Activated naive CD4-positive, alpha-beta T cell (primary cell): ENCODE measurements around the gene ZNF800.
"Not testable (repeated sequence)": the region's sequence is repeated elsewhere in the genome, so short reads cannot be mapped to it uniquely, and the experiment has no call there.

Source experiments
- DNase-seq, 4 experiments: peaks; one replicate each; lab custom pipeline; 2025; lab: John Stamatoyannopoulos, UW

ZNF800 gene

GRCh38 chr7:127392566-127393367, at the start of gene ZNF800:
ZNF800 (minus strand) TSS chr7:127392708; CDS start chr7:127391557, 1,151 bp downstream.
- DNase-seq = peak; percentile 61 to 78 (median 68)

GRCh38 chr7:127440206-127440605, 47.7 kb upstream of the ZNF800 start:
- DNase-seq = no peak

GRCh38 chr7:127438836-127439235, 46.3 kb upstream of the ZNF800 start:
- no peak for DNase-seq

- no peak for DNase-seq
Measured at GRCh38 chr7:127437837-127438236, 45.3 kb upstream of the ZNF800 start.

GRCh38 chr7:127437241-127437640, 44.7 kb upstream of the ZNF800 start:
- DNase-seq = no peak

GRCh38 chr7:127429281-127429680, 36.8 kb upstream of the ZNF800 start:
- not testable (repeated sequence) for DNase-seq

- DNase-seq = no peak
Measured at GRCh38 chr7:127419196-127419595, 26.7 kb upstream of the ZNF800 start.

GRCh38 chr7:127418459-127418858, 26.0 kb upstream of the ZNF800 start:
- no peak for DNase-seq

- no peak for DNase-seq
Measured at GRCh38 chr7:127417346-127417745, 24.8 kb upstream of the ZNF800 start.

GRCh38 chr7:127415060-127415742, 22.7 kb upstream of the ZNF800 start:
- no peak for DNase-seq

GRCh38 chr7:127413962-127414361, 21.5 kb upstream of the ZNF800 start:
- DNase-seq = no peak

GRCh38 chr7:127413326-127413725, 20.8 kb upstream of the ZNF800 start:
- DNase-seq = no peak

- no peak for DNase-seq
Measured at GRCh38 chr7:127411176-127411575, 18.7 kb upstream of the ZNF800 start.

GRCh38 chr7:127409629-127410028, 17.1 kb upstream of the ZNF800 start:
- no peak for DNase-seq

- no peak for DNase-seq
Measured at GRCh38 chr7:127404286-127405072, 12.0 kb upstream of the ZNF800 start.

- DNase-seq = no peak
Measured at GRCh38 chr7:127396184-127396583, 3.7 kb upstream of the ZNF800 start.

- not testable (repeated sequence) for DNase-seq
Measured at GRCh38 chr7:127395104-127395503, 2.6 kb upstream of the ZNF800 start.

GRCh38 chr7:127393368-127394058, 1.0 kb upstream of the ZNF800 start:
- no peak for DNase-seq

GRCh38 chr7:127392182-127392565, 334 bp downstream of the ZNF800 start:
- peak; percentile 55 to 62 (median 60) for DNase-seq

GRCh38 chr7:127391591-127392181, 822 bp downstream of the ZNF800 start:
- peak in 2 of 4 experiments; percentile 12 to 45 for DNase-seq

GRCh38 chr7:127390817-127391590, 1.5 kb downstream of the ZNF800 start:
- DNase-seq = no peak
